MV-4-11 (cell line): Measurements from ENCODE around the gene SPIRE2.

ENCODE experiments used
- DNase-seq: peaks from one replicate; lab custom pipeline; 2025; lab: John Stamatoyannopoulos, UW

Gene SPIRE2

DNA sequence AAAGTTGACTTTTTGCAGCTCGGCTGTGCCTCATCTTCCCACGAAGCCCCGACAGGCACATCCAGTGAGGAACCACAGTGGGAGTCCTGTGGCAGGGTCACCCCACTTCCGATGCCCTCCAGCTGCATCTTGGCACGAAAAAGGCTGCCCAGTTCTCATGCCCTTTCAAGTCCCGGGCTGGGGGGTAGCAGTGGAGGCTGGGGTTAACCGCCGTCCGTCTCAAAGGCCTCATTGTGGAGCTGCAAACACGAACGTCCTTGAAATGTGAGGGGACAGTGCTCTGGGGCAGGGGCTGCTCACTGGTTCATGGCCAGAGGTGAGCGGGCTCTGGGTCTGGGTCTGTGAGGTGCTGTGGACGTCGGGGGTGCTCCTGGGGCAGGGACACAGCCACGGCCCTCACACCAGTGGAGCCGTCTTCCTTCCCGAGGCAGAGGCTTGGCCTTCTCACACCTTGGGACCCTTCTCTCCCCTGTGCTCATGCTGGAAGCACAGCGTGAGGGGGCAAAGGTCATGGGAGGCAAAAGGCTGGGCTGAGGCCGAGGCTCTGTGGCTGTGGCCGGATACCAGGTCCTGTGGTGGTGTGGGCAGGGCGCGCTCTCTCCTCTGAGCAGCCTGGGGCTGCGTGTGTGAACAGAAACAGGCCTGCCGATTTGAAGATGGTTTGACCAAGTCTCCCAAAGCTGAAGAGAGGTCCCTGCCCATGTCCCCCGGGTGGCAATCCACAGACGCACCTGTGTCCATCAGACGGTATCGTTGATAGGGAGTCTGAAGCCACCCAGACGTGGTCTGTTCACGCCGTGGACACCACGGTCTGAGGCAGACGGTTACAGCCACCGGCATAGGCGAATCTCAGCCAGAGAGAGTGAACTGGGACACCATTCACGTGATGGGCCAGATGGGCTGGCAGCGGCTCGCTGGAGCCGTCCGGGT, 87.3 kb downstream of the SPIRE2 start:
- DNase-seq = no peak

DNA sequence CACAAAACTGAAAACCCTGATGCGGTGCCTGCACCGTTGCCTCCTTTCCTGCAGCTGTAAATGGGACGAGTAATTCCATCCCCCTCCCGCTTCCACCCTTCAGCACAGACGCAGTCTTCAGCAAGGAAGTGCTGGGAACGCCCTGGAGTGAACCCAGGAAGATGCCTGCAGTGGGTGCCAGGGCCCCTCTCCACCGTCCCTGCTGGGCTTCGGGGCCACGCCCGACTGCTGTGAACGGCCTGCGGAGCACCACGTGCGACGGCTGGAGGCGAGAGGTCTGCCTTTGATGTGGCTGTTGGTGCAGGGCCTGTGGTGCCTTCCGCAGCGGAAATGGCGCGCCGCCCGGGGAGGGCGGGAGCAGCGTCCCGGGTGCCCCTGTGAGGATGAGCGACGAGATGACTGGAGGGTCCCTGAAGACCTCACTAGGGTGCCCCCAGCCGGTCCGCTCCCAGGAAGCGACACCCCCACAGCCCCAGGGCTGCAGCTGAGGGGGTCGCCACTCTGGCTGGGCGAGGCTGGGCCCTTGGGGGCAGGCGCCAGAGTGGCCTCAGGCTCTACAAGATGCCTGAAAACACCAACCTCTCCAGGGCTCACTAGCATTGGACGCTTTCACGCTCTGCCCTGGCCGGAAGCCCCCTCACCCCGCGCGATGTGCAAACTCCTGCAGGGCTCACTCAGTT, 89.6 kb downstream of the SPIRE2 start:
- DNase-seq = peak; percentile 77

DNA sequence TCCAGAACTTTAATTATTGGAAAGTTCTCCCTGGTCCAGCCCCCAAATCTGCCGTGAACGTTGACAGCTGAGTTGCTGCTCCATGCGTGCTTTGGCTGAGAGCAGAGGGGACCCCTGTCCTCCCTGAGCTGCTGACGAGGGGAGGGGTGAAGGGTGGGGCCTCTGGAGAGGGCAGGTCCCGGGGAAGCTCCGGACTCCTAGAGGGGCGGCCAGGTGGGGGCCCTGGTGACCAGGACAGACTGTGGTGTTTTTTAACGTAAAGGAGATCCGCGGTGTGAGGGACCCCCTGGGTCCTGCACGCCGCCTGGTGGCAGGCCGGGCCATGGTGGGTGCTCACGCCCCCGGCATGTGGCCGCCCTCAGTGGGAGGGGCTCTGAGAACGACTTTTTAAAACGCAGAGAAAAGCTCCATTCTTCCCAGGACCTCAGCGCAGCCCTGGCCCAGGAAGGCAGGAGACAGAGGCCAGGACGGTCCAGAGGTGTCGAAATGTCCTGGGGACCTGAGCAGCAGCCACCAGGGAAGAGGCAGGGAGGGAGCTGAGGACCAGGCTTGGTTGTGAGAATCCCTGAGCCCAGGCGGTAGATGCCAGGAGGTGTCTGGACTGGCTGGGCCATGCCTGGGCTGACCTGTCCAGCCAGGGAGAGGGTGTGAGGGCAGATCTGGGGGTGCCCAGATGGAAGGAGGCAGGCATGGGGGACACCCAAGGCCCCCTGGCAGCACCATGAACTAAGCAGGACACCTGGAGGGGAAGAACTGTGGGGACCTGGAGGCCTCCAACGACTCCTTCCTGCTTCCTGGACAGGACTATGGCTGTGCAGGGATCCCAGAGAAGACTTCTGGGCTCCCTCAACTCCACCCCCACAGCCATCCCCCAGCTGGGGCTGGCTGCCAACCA, 90.4 kb downstream of the SPIRE2 start, which contains the start of gene MC1R:
TSS of gene MC1R (plus strand) at position 410 of the 895 bp plus-strand sequence. CDS start at position 807, 397 bp downstream.
- DNase-seq = no peak

GRCh38 chr16:89919535-89920406, 91.5 kb downstream of the SPIRE2 start:
- no peak for DNase-seq

GRCh38 chr16:89920723-89921122, 92.4 kb downstream of the SPIRE2 start:
- DNase-seq = no peak
